Mesenteric fat pad (tissue), 1 donor: ENCODE results near the gene PRR14. TPM values are rescaled to one million over a fixed set of nuclear protein-coding genes. Genes with fewer than 3 reads are reported as not detected.
A peak's percentile ranks its signal among the peaks of the same experiment; 100 is the strongest.
"Not testable (repeated sequence)": the region's sequence is repeated elsewhere in the genome, so short reads cannot be mapped to it uniquely, and the experiment has no call there.

Source experiments
- DNase-seq: peaks from one replicate; pipeline ENCODE4 v3.0.0-alpha.2; 2020; ENCODE audit warnings: low spot score
- total RNA-seq: library from RNA; stranded (reverse); fragmentation: NEBNext Ultra II Directional; extraction: Animal tissue kit (Norgen Biotek cat#: 25700); gene quantifications from one replicate; pipeline ENCODE4 v1.2.1, GENCODE V29; 2021
- donor health status: DM: yes; HTN: yes; CAD: no.

PRR14 gene
- total RNA-seq, 1 donor from 2014 or later, result 36.9 TPM

GRCh38 chr16:30688701-30689100, 37.9 kb downstream of the PRR14 start:
- DNase-seq, result no peak

- DNase-seq, result no peak
Observed at GRCh38 chr16:30691907-30692306, 41.1 kb downstream of the PRR14 start.

- no peak for DNase-seq
Observed at GRCh38 chr16:30692396-30693064, 41.8 kb downstream of the PRR14 start.

GRCh38 chr16:30694926-30695693, 44.4 kb downstream of the PRR14 start:
- no peak for DNase-seq

GRCh38 chr16:30696646-30697045, 45.9 kb downstream of the PRR14 start:
- not testable (repeated sequence) for DNase-seq

- no peak for DNase-seq
Observed at GRCh38 chr16:30697264-30698138, 46.7 kb downstream of the PRR14 start.

GRCh38 chr16:30698139-30698815, 47.5 kb downstream of the PRR14 start:
- DNase-seq, result peak; percentile 100

- DNase-seq, result peak; percentile 95
Observed at GRCh38 chr16:30698816-30699614, 48.3 kb downstream of the PRR14 start, which contains the start of gene SRCAP. Gene SRCAP (plus strand): TSS chr16:30699171. CDS start chr16:30700825, 1,654 bp downstream.

- no peak for DNase-seq
Observed at GRCh38 chr16:30699615-30700099, 48.9 kb downstream of the PRR14 start.

- no peak for DNase-seq
Observed at GRCh38 chr16:30700491-30700890, 49.7 kb downstream of the PRR14 start.

GRCh38 chr16:30700971-30701370, 50.2 kb downstream of the PRR14 start:
- no peak for DNase-seq

GRCh38 chr16:30703071-30703470, 52.3 kb downstream of the PRR14 start:
- DNase-seq, result not testable (repeated sequence)

- no peak for DNase-seq
Observed at GRCh38 chr16:30703971-30704370, 53.2 kb downstream of the PRR14 start.

Other genes with a start within 250 kb of the PRR14 start
- 6.3 TPM for gene ZNF771, start 243.4 kb upstream of the PRR14 start, total RNA-seq
- 26.8 TPM for gene DCTPP1, start 220.9 kb upstream of the PRR14 start, total RNA-seq
- 48.4 TPM for gene SEPHS2, start 205.1 kb upstream of the PRR14 start, total RNA-seq
- gene ITGAL, start 178.2 kb upstream of the PRR14 start, total RNA-seq, result 6.8 TPM
- 24.8 TPM for gene ZNF768, start 124.4 kb upstream of the PRR14 start, total RNA-seq
- gene ZNF747, start 116.1 kb upstream of the PRR14 start, total RNA-seq, result 9.6 TPM
- 5.9 TPM for gene ZNF764, start 92.6 kb upstream of the PRR14 start, total RNA-seq
- gene ZNF688, start 79.2 kb upstream of the PRR14 start, total RNA-seq, result 12.1 TPM
- 10.1 TPM for gene ZNF785, start 65.3 kb upstream of the PRR14 start, total RNA-seq
- 5.9 TPM for gene ZNF689, start 40.6 kb upstream of the PRR14 start, total RNA-seq
- 46.2 TPM for gene FBRS, start 7.5 kb downstream of the PRR14 start, total RNA-seq
- gene SRCAP, start 48.2 kb downstream of the PRR14 start, total RNA-seq, result 59.7 TPM
- 20.8 TPM for gene PHKG2, start 97.5 kb downstream of the PRR14 start, total RNA-seq
- 2.2 TPM for gene CFAP119, start 111.1 kb downstream of the PRR14 start, total RNA-seq
- gene RNF40, start 111.4 kb downstream of the PRR14 start, total RNA-seq, result 97.5 TPM
- 10.4 TPM for gene ZNF629, start 136.2 kb downstream of the PRR14 start, total RNA-seq
- gene BCL7C, start 243.1 kb downstream of the PRR14 start, total RNA-seq, result 21.3 TPM
- gene CTF1, start 245.7 kb downstream of the PRR14 start, total RNA-seq, result 4.9 TPM